H9 (cell line): ENCODE data around the gene ZDHHC23. TPM values are rescaled to one million over a fixed set of nuclear protein-coding genes. Genes with fewer than 3 reads are reported as not detected.

Source experiments
- DNase-seq: peaks from one replicate; pipeline ENCODE4 v3.0.0-alpha.2; 2017
- H2AFZ ChIP-seq: one replicate; pipeline ENCODE4 v1.6.1; 2013; ENCODE audit warnings: mild to moderate bottlenecking, low read length, control low read depth, moderate library complexity
- H2AK5ac ChIP-seq: 2 replicates; pipeline ENCODE4 v1.6.1; 2013; ENCODE audit warnings: low read length, control low read depth, mixed read lengths; ENCODE audit not compliant: insufficient read length
- H2BK120ac ChIP-seq: one replicate; pipeline ENCODE4 v1.6.1; 2013; ENCODE audit warnings: low read depth, mild to moderate bottlenecking, low read length, control low read depth, inconsistent platforms; ENCODE audit not compliant: poor library complexity, severe bottlenecking
- H2BK12ac ChIP-seq: 2 replicates; pipeline ENCODE4 v1.6.1; 2013; ENCODE audit warnings: low read length, control low read depth, mixed read lengths, low read depth; ENCODE audit not compliant: insufficient read length
- H2BK15ac ChIP-seq: 2 replicates; pipeline ENCODE4 v1.6.1; 2013; ENCODE audit warnings: low read depth, low read length, control low read depth
- H2BK20ac ChIP-seq: one replicate; pipeline ENCODE4 v1.6.1; 2013; ENCODE audit warnings: low read depth, mild to moderate bottlenecking, low read length, control low read depth, inconsistent platforms; ENCODE audit not compliant: poor library complexity, severe bottlenecking
- H2BK5ac ChIP-seq: 2 replicates; pipeline ENCODE4 v1.6.1; 2013; ENCODE audit warnings: low read length, control low read depth, mixed read lengths; ENCODE audit not compliant: insufficient read length
- H3K14ac ChIP-seq: 2 replicates; pipeline ENCODE4 v1.6.1; 2013; ENCODE audit warnings: low read length, control low read depth; ENCODE audit not compliant: insufficient read depth
- H3K18ac ChIP-seq: 2 replicates; pipeline ENCODE4 v1.6.1; 2013; ENCODE audit warnings: low read depth, mild to moderate bottlenecking, mixed read lengths, low read length, control low read depth; ENCODE audit not compliant: insufficient read length
- H3K23ac ChIP-seq: 2 replicates; pipeline ENCODE4 v1.6.1; 2013; ENCODE audit warnings: low read length, control low read depth, mixed read lengths, low read depth; ENCODE audit not compliant: insufficient read length
- H3K23me2 ChIP-seq: 2 replicates; pipeline ENCODE4 v1.6.1; 2013; ENCODE audit warnings: low read depth, mild to moderate bottlenecking, mixed read lengths, low read length, control low read depth; ENCODE audit not compliant: insufficient read length, poor library complexity, severe bottlenecking
- H3K27ac ChIP-seq: 2 replicates; pipeline ENCODE4 v1.5.1; 2013; ENCODE audit warnings: low read length, control low read depth, mixed read lengths, low read depth; ENCODE audit not compliant: insufficient read length
- H3K27me3 ChIP-seq: 2 replicates; pipeline ENCODE4 v1.6.1; 2013; ENCODE audit warnings: low read length, control low read depth, inconsistent platforms; ENCODE audit not compliant: insufficient read depth
- H3K4ac ChIP-seq: 2 replicates; pipeline ENCODE4 v1.6.1; 2013; ENCODE audit warnings: low read depth, mild to moderate bottlenecking, control low read depth, inconsistent platforms, low read length, moderate library complexity
- H3K4me1 ChIP-seq: 2 replicates; pipeline ENCODE4 v1.6.1; 2013; ENCODE audit warnings: low read length, control low read depth, inconsistent platforms; ENCODE audit not compliant: insufficient read depth
- H3K4me2 ChIP-seq: 2 replicates; pipeline ENCODE4 v1.6.1; 2013; ENCODE audit warnings: low read length, control low read depth, mixed read lengths; ENCODE audit not compliant: insufficient read length, insufficient read depth
- H3K56ac ChIP-seq: 2 replicates; pipeline ENCODE4 v1.6.1; 2013; ENCODE audit warnings: low read depth, mild to moderate bottlenecking, mixed read lengths, low read length, control low read depth; ENCODE audit not compliant: insufficient read length
- H3K79me1 ChIP-seq: 2 replicates; pipeline ENCODE4 v1.6.1; 2013; ENCODE audit warnings: low read depth, mild to moderate bottlenecking, moderate library complexity, low read length, control low read depth, inconsistent platforms; ENCODE audit not compliant: insufficient read depth, poor library complexity, severe bottlenecking
- H3K79me2 ChIP-seq: 2 replicates; pipeline ENCODE4 v1.6.1; 2013; ENCODE audit warnings: low read length, control low read depth, inconsistent platforms; ENCODE audit not compliant: insufficient read depth
- H3K9ac ChIP-seq: 2 replicates; pipeline ENCODE4 v1.6.1; 2013; ENCODE audit warnings: low read length, control low read depth, mixed read lengths; ENCODE audit not compliant: insufficient read length; ENCODE audit errors: extremely low read depth
- H3K9me3 ChIP-seq: one replicate; pipeline ENCODE4 v1.6.1; 2013; ENCODE audit warnings: low read depth, low read length, inconsistent platforms; ENCODE audit not compliant: control insufficient read depth
- H3T11ph ChIP-seq: one replicate; pipeline ENCODE4 v1.6.1; 2013; ENCODE audit warnings: mild to moderate bottlenecking, low read length, control low read depth, inconsistent platforms
- H4K20me1 ChIP-seq: one replicate; pipeline ENCODE4 v1.6.1; 2013; ENCODE audit not compliant: control insufficient read depth, insufficient read length, insufficient read depth
- H4K5ac ChIP-seq: 2 replicates; pipeline ENCODE4 v1.6.1; 2013; ENCODE audit warnings: low read depth, mild to moderate bottlenecking, mixed read lengths, low read length, control low read depth; ENCODE audit not compliant: insufficient read length
- H4K8ac ChIP-seq: replicated peaks from 2 replicates; pipeline ENCODE4 v1.6.1; 2013; ENCODE audit warnings: low read length, control low read depth, mixed read lengths, low read depth; ENCODE audit not compliant: insufficient read length
- H4K91ac ChIP-seq: 2 replicates; pipeline ENCODE4 v1.6.1; 2013; ENCODE audit warnings: low read depth, mild to moderate bottlenecking, moderate library complexity, mixed read lengths, low read length, control low read depth; ENCODE audit not compliant: insufficient read length
- H3K27ac Mint-ChIP-seq, 3 experiments: 2 replicates in 2 of 3; 3 replicates in 1 of 3; pipeline ENCODE4 v1.8.0; 2020 to 2021; ENCODE audit warnings: mixed read lengths in 3 of 3, mild to moderate bottlenecking in 1 of 3, moderate library complexity in 1 of 3
- H3K27me3 Mint-ChIP-seq: 2 replicates; pipeline ENCODE4 v1.8.0; 2021; ENCODE audit warnings: low read depth, mild to moderate bottlenecking, moderate library complexity, mixed read lengths
- H3K36me3 Mint-ChIP-seq, 3 experiments: 2 replicates in 2 of 3; 3 replicates in 1 of 3; pipeline ENCODE4 v1.8.0; 2020 to 2021; ENCODE audit warnings: low read depth in 3 of 3, mixed read lengths in 3 of 3; ENCODE audit not compliant: insufficient read depth in 1 of 3
- H3K4me1 Mint-ChIP-seq, 2 experiments: 2 replicates each; pipeline ENCODE4 v1.8.0; 2020; ENCODE audit warnings: mixed read lengths in 2 of 2
- H3K4me3 Mint-ChIP-seq, 2 experiments: 2 replicates in 1 of 2; 3 replicates in 1 of 2; pipeline ENCODE4 v1.8.0; 2020 to 2021; ENCODE audit warnings: mild to moderate bottlenecking in 2 of 2, mixed read lengths in 2 of 2, moderate library complexity in 1 of 2
- H3K9me3 Mint-ChIP-seq, 2 experiments: 2 replicates in 1 of 2; 3 replicates in 1 of 2; pipeline ENCODE4 v1.8.0; 2020; ENCODE audit warnings: mild to moderate bottlenecking in 2 of 2, mixed read lengths in 2 of 2, moderate library complexity in 1 of 2
- CTCF ChIP-seq: fragments of 200-600 bp; sonication (generic); conservative IDR thresholded peaks from 3 replicates; pipeline ENCODE4 v1.8.0; 2021; ENCODE audit warnings: antibody characterized with exemption, mild to moderate bottlenecking
- WGBS: extraction: QIAGEN DNeasy Blood & Tissue Kit; methylation state at CpG from one replicate; pipeline ENCODE4 v1.1.7; 2013; ENCODE audit warnings: missing lambda C conversion rate, low lambda C conversion rate, mixed read lengths; ENCODE audit not compliant: insufficient read length; ENCODE audit errors: extremely low coverage; 5-methylcytosine and 5-hydroxymethylcytosine counted together
- total RNA-seq: library from RNA; stranded (reverse); gene quantifications from 2 replicates; pipeline ENCODE4 v1.2.1, GENCODE V29; 2021

Gene ZDHHC23
- total RNA-seq, 1 experiment from 2014 or later: 25.2 TPM

GRCh38 chr3:113914646-113915045 lies 33.2 kb upstream of the ZDHHC23 start:
- no peak for DNase-seq
- Histone ChIP-seq H2BK5ac (no peak overlapping the region), H3K56ac (no peak overlapping the region), H4K20me1 (no peaks in the 10 kb centered on the region), H3K18ac (no peak overlapping the region), H2BK20ac (no peak overlapping the region), H3K4me2 (no peak overlapping the region), H4K91ac (no peak overlapping the region), H2BK15ac (no peak overlapping the region), H3K27ac (no peak overlapping the region), H3T11ph (no peak overlapping the region), H3K79me1 (no peaks in the 10 kb centered on the region), H4K5ac (no peak overlapping the region), H4K8ac (no peak overlapping the region), H3K14ac (no peak overlapping the region), H3K9me3 (no peaks in the 10 kb centered on the region), H2AFZ (no peak overlapping the region), H2AK5ac (no peak overlapping the region), H3K4me1 (no peaks in the 10 kb centered on the region), H3K23ac (no peak overlapping the region), H3K9ac (no peak overlapping the region), H3K79me2 (no peaks in the 10 kb centered on the region), H2BK12ac (no peak overlapping the region), H3K4ac (no peak overlapping the region), H3K23me2 (peaks cover 4% of the 10 kb centered on the region), H3K27me3 (no peaks in the 10 kb centered on the region), H2BK120ac (no peak overlapping the region)
- Mint-ChIP-seq H3K27me3 (no peaks in the 10 kb centered on the region), H3K36me3 (no peaks in the 10 kb centered on the region), H3K4me3 (no peak overlapping the region), H3K9me3 (no peaks in the 10 kb centered on the region), H3K4me1 (peaks cover 0 to 2% of the 10 kb centered on the region in 2 experiments; a peak in 2 of 4 replicates), H3K27ac (no peak overlapping the region)
- no CpG with 5 or more reads among the region's 2 CpGs for WGBS
- no peak for TF ChIP-seq CTCF
